Spleen (tissue), 11 donors: Measurements from ENCODE around the gene SCN2A. TPM values are rescaled to one million over a fixed set of nuclear protein-coding genes. Genes with fewer than 3 reads are reported as not detected.

Experiments used
- DNase-seq: peaks from one replicate; pipeline ENCODE4 v3.0.0-alpha.2; 2020
- H3K27ac ChIP-seq, 8 donors: fragments of 200-600 bp; sonication (generic) in 7 of 8; 1 replicate in 4 of 8; 2 replicates in 4 of 8; pipeline versions ENCODE4 v1.5.0 to v1.8.0; 2016 to 2021; ENCODE audit warnings: inconsistent platforms in 4 of 8, mild to moderate bottlenecking in 4 of 8, moderate library complexity in 1 of 8
- H3K27me3 ChIP-seq, 7 donors: fragments of 200-600 bp; sonication (generic) in 6 of 7; replicated peaks in 1 of 7; 1 replicate in 4 of 7; 2 replicates in 3 of 7; pipeline versions ENCODE4 v1.5.0 to v1.8.0; 2016 to 2021; ENCODE audit warnings: inconsistent platforms in 3 of 7, mild to moderate bottlenecking in 1 of 7
- H3K36me3 ChIP-seq, 6 donors: fragments of 200-600 bp; sonication (generic) in 5 of 6; 1 replicate in 4 of 6; 2 replicates in 2 of 6; pipeline versions ENCODE4 v1.5.0 to v1.8.0; 2016 to 2021; ENCODE audit warnings: inconsistent platforms in 2 of 6
- H3K4me1 ChIP-seq, 6 donors: fragments of 200-600 bp; sonication (generic) in 5 of 6; 1 replicate in 3 of 6; 2 replicates in 3 of 6; pipeline versions ENCODE4 v1.5.0 to v1.8.0; 2016 to 2021; ENCODE audit warnings: inconsistent platforms in 3 of 6
- H3K4me3 ChIP-seq, 8 donors: fragments of 200-600 bp; sonication (generic) in 7 of 8; 1 replicate in 4 of 8; 2 replicates in 4 of 8; pipeline versions ENCODE4 v1.5.0 to v1.8.0; 2016 to 2021; ENCODE audit warnings: inconsistent platforms in 4 of 8, mild to moderate bottlenecking in 4 of 8, moderate library complexity in 2 of 8
- H3K9me3 ChIP-seq, 8 donors: fragments of 200-600 bp; sonication (generic) in 7 of 8; 1 replicate in 4 of 8; 2 replicates in 4 of 8; pipeline versions ENCODE4 v1.5.0 to v1.8.0; 2016 to 2021; ENCODE audit warnings: inconsistent platforms in 4 of 8
- POLR2A ChIP-seq, 3 donors: fragments of 450-650 bp; IDR thresholded peaks; one replicate each; pipeline ENCODE4 v1.5.1; 2017; ENCODE audit warnings: antibody characterized with exemption in 3 of 3, mild to moderate bottlenecking in 1 of 3
- POLR2AphosphoS5 ChIP-seq, 3 donors: sonication (generic); formaldehyde crosslinking; IDR thresholded peaks; one replicate each; pipeline ENCODE4 v1.5.1; 2017; ENCODE audit warnings: antibody characterized with exemption in 3 of 3
- WGBS, 5 donors: extraction: QIAGEN DNeasy Blood & Tissue Kit in 3 of 5; methylation state at CpG; one replicate each; pipeline versions ENCODE4 v1.1.5 to v1.1.7; 2013 to 2018; 5-methylcytosine and 5-hydroxymethylcytosine counted together
- intact Hi-C: fragments of 100-400 bp; cut with DNase I; formaldehyde crosslinking; loops from one replicate; pipeline ENCODE4 v1.15.0; 2023; ENCODE audit warnings: low total_unique reads
- polyA plus RNA-seq, 3 donors: library from polyadenylated mRNA; stranded (reverse); fragments of 200-250 nt; gene quantifications; one replicate each; pipeline ENCODE4 v1.2.1, GENCODE V29; 2013
- total RNA-seq, 7 donors: library from RNA; depleted of rRNA in 3 of 7; stranded (reverse); fragments of >200 nt in 3 of 7; fragmentation: NEBNext Ultra II Directional in 4 of 7; extraction: Animal tissue kit (Norgen Biotek cat#: 25700) in 4 of 7; gene quantifications; one replicate each; pipeline versions ENCODE4 v1.1.0 to v1.2.1, GENCODE V29; 2016 to 2021
- TF ChIP-seq, protein P1 (sequence below), 11 experiments: fragments of 200-600 bp in 7 of 11; fragments of 450-650 bp in 4 of 11; sonication (generic) in 4 of 11; IDR thresholded peaks in 8 of 11; conservative IDR thresholded peaks in 3 of 11; 1 replicate in 7 of 11; 2 replicates in 4 of 11; pipeline versions ENCODE4 v1.4.0 to v1.8.0; 2016 to 2021; ENCODE audit warnings: antibody characterized with exemption in 11 of 11, inconsistent platforms in 4 of 11, mild to moderate bottlenecking in 1 of 11
- donor health status: healthy with polysubstance abuse.
- donor health status: DM: no; HTN: no; CAD: no; lungs with moderate emphysema.
- donor health status: DM: no; HTN: no; CAD: no.
- donor health status: Bipolar disorder and iron deficiency.
- donor health status: healthy.
- donor health status: DM: no; HTN: no; CAD: no.
- donor health status: DM: yes; HTN: yes; CAD: no.

Gene SCN2A
- total and polyA plus RNA-seq, 10 donors: 0.14 to 1.2 (median 0.28) TPM

DNA sequence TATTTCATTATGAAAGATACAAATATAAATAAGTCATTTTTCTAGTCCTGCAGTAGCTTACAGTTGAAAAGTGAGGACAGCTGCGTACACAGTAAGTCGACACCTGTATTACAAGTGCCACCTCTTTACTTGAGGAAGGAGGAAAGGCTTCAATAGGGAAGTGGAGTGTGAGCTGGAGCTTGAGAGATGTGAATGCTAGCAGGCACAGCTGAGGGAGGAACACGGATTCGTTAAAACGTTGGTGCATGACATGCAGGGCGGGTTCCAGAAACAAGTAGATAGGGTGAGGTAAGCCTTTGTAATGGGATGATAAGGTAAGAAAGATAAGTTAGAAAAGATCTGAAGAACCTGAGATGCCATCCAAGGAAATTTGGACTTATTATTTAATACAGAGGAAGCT lies 132.1 kb downstream of the SCN2A start:
- TF ChIP-seq, protein P1, sequence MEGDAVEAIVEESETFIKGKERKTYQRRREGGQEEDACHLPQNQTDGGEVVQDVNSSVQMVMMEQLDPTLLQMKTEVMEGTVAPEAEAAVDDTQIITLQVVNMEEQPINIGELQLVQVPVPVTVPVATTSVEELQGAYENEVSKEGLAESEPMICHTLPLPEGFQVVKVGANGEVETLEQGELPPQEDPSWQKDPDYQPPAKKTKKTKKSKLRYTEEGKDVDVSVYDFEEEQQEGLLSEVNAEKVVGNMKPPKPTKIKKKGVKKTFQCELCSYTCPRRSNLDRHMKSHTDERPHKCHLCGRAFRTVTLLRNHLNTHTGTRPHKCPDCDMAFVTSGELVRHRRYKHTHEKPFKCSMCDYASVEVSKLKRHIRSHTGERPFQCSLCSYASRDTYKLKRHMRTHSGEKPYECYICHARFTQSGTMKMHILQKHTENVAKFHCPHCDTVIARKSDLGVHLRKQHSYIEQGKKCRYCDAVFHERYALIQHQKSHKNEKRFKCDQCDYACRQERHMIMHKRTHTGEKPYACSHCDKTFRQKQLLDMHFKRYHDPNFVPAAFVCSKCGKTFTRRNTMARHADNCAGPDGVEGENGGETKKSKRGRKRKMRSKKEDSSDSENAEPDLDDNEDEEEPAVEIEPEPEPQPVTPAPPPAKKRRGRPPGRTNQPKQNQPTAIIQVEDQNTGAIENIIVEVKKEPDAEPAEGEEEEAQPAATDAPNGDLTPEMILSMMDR (IDR thresholded peaks at IDR 0.05 in 8 of 11, conservative IDR thresholded peaks at IDR 0.05 in 3 of 11): no peak
- no peak for TF ChIP-seq POLR2A (IDR thresholded peaks at IDR 0.05)
- no peak for TF ChIP-seq POLR2AphosphoS5 (IDR thresholded peaks at IDR 0.05)
- intact Hi-C loops: no loop called here
- H3K36me3 ChIP-seq: no peaks in the 10 kb centered on the region
- no peak overlapping the region for H3K4me3 ChIP-seq
- no peaks in the 10 kb centered on the region for H3K4me1 ChIP-seq
- DNase-seq: no peak
- no peaks in the 10 kb centered on the region for H3K9me3 ChIP-seq
- H3K27me3 ChIP-seq: no peaks in the 10 kb centered on the region
- 76 to 88% (median 84%) methylated on average over 6 of the region's 6 CpGs for WGBS, 5 donors
- H3K27ac ChIP-seq: no peak overlapping the region

DNA sequence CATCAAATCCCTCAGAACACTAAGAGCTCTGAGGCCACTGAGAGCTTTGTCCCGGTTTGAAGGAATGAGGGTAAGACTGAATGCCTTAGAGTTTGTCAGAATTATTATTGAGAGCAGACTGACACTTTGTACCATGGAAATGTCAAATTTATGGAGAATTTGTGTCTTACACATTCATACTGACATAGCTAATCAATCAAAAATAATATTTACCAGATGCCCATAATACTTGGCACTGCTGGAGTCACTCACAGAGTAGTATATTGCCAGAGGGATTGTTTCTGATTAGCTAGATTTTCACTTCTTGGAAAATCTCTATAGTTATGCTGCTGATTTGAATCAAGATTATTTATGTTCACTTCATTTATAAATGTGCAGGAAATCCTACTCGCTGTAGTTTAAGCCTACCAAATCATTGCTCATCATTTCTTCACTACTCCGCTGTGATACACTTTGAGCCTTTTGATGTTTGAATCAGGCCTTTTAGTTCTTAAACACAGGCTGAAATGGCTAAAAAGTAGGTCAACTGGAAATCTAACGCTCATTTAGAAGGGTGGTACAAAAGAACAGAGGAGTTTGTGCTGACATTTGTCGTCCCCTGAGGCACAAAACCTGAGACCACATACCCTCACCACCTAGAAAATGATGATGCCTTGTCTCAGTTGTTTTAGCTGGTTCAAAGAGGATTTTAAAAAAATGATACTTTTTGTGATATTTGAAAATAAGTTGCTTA lies 134.2 kb downstream of the SCN2A start:
- no peak for DNase-seq
- Histone ChIP-seq H3K27ac (no peak overlapping the region), H3K36me3 (no peaks in the 10 kb centered on the region), H3K9me3 (no peaks in the 10 kb centered on the region), H3K4me1 (peaks cover 0 to 5% (median 0%) of the 10 kb centered on the region in 6 donors), H3K4me3 (no peak overlapping the region), H3K27me3 (no peaks in the 10 kb centered on the region)
- intact Hi-C loops: no loop called here
- 72 to 83% (median 79%) methylated on average over 5 of the region's 5 CpGs for WGBS, 5 donors
- no peak for TF ChIP-seq POLR2AphosphoS5 (IDR thresholded peaks at IDR 0.05)
- no peak for TF ChIP-seq POLR2A (IDR thresholded peaks at IDR 0.05)
- TF ChIP-seq, protein P1 (IDR thresholded peaks at IDR 0.05 in 8 of 11, conservative IDR thresholded peaks at IDR 0.05 in 3 of 11): no peak

DNA sequence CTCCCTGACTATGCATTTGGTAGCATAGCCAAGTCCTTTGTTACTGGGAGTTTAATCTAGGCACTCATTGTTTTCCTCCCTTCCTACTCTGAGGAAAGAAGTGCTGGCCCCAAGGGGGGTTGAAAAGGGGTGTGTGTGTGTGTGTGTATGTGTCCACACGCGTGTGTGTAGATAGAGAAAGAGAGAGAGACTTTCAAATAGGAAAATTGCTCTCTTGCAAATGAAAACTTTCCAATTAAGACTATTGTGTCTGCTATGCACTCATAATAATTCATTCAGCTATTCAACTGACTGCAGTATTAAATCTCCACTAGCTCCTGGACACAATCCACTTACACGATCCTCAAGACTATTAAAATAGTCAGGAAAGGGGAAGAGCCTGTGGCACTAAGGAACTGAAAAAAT lies 137.4 kb downstream of the SCN2A start:
- H3K36me3 ChIP-seq: no peaks in the 10 kb centered on the region
- TF ChIP-seq POLR2A (IDR thresholded peaks at IDR 0.05): no peak
- TF ChIP-seq, protein P1 (IDR thresholded peaks at IDR 0.05 in 8 of 11, conservative IDR thresholded peaks at IDR 0.05 in 3 of 11): no peak
- TF ChIP-seq POLR2AphosphoS5 (IDR thresholded peaks at IDR 0.05): no peak
- H3K27me3 ChIP-seq: no peaks in the 10 kb centered on the region
- H3K4me3 ChIP-seq: no peak overlapping the region
- no peak for DNase-seq
- peaks cover 0 to 5% (median 0%) of the 10 kb centered on the region in 6 donors for H3K4me1 ChIP-seq
- intact Hi-C loops: no loop called here
- 41 to 60% (median 53%) methylated on average over 3 of the region's 3 CpGs for WGBS, 5 donors
- H3K9me3 ChIP-seq: no peaks in the 10 kb centered on the region
- no peak overlapping the region for H3K27ac ChIP-seq

DNA sequence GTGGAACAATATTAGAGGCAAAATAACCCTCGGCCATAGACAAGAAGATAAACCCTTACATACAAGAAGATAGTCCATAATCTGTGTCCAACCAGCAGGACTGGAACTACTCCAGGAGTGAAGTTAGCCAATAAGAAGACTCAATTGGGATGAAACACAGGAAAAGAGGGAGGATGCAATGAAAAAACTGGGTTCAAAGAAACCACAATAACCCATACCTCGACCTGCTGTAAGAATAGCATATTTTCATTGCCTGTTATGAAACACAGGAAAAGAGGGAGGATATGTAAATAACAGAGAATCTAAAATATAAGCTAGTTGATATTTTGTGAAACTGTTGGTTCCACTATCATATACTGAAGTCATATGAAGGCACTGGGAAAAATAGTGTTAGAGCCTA lies 143.1 kb downstream of the SCN2A start:
- intact Hi-C loops: no loop called here

More for the DNA sequence above, 143.1 kb downstream of the SCN2A start:
- 49 to 65% (median 54%) methylated on average over 2 of the region's 2 CpGs for WGBS, 5 donors
- Histone ChIP-seq H3K9me3 (no peaks in the 10 kb centered on the region), H3K36me3 (no peaks in the 10 kb centered on the region), H3K27ac (no peak overlapping the region), H3K27me3 (no peaks in the 10 kb centered on the region), H3K4me3 (no peak overlapping the region), H3K4me1 (no peaks in the 10 kb centered on the region)
- TF ChIP-seq POLR2AphosphoS5 (IDR thresholded peaks at IDR 0.05) (no peak), POLR2A (IDR thresholded peaks at IDR 0.05) (no peak)
- TF ChIP-seq, protein P1 (IDR thresholded peaks at IDR 0.05 in 8 of 11, conservative IDR thresholded peaks at IDR 0.05 in 3 of 11): no peak
- DNase-seq: no peak
